HG03025 (cell line): Measurements from ENCODE around the gene MYL3.

ENCODE experiments used
- ATAC-seq: cut with Tn5 transposase; IDR thresholded peaks from one replicate; pipeline ENCODE4 v1.9.1; 2021; ENCODE audit warnings: mild to moderate bottlenecking, moderate library complexity; ENCODE audit not compliant: unreplicated experiment, low FRiP score

The MYL3 gene

GRCh38 chr3:46852334-46852720 is 10.9 kb downstream of the MYL3 start:
- ATAC-seq: no peak

- no peak for ATAC-seq
These were observed 11.6 kb downstream of the MYL3 start for GRCh38 chr3:46851364-46852333.

GRCh38 chr3:46850468-46850779 is 12.8 kb downstream of the MYL3 start:
- ATAC-seq: no peak

GRCh38 chr3:46849686-46850467 is 13.4 kb downstream of the MYL3 start:
- ATAC-seq: no peak

DNA sequence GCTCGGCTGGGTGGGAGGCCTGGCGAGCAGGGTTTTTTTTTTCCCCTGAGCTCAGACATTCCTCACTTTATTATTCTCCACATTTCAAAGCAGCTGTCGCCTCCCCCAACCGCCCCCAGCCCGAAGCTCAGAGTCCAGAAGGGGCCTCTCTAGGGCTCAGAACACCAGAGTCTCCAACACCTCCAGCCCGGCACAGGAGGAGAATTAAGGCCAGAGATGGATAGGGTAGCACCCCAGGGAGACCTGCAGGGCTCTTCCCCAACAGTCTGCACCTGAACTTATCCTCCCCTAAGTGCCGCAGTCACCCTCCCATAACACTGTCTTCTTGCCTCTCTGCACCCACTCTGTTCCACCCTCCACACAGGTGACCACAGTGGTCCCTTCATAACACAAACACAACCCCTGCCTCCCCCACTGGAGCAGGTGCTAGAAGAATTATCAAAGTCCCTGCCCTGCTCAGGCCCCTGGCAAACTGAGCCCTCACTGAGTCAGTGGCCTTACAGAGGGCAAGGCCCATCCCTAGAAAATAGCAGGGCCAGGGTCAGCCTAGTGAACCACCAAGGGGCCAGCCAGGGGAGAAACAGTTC is 14.1 kb downstream of the MYL3 start:
- ATAC-seq: no peak

DNA sequence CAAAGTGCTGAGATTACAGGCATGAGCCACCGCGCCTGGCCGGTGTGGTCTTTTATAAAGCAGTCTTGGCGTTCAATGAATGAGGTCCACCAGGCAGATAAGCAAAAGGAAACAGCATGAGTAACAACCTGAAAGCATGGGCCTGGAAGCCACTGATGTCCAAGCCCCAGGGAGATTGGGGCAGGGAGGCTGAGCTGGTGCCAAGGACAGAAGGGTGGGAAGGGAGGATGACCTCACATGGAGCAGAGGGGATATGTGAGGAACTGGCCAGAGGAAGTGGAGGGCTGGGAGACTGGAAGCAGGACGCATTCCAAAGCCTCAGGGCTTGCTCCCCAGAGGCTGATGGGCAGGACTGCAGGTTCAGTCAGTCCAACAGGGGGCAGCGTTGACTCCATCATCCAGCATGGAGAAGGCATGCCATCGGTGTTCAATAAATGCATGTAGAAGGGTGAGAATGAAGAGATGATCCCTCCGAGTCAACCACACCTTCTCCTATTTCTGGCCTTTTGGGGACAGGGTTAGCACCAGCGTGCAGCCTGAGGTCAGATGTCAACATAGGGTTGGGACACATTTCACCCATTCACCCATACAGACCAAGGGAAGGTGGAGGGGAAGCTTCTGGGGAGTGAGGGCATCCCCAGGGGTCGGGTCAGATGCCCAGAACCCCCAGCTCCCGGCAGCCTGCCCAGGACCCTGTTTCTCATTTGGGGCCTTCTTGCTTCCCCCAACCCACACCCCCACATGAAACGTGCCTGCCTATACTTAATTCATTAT is 14.8 kb downstream of the MYL3 start:
- ATAC-seq: no peak

GRCh38 chr3:46847744-46848143 is 15.5 kb downstream of the MYL3 start:
- ATAC-seq: no peak

GRCh38 chr3:46846624-46847542 is 16.4 kb downstream of the MYL3 start:
- no peak for ATAC-seq

DNA sequence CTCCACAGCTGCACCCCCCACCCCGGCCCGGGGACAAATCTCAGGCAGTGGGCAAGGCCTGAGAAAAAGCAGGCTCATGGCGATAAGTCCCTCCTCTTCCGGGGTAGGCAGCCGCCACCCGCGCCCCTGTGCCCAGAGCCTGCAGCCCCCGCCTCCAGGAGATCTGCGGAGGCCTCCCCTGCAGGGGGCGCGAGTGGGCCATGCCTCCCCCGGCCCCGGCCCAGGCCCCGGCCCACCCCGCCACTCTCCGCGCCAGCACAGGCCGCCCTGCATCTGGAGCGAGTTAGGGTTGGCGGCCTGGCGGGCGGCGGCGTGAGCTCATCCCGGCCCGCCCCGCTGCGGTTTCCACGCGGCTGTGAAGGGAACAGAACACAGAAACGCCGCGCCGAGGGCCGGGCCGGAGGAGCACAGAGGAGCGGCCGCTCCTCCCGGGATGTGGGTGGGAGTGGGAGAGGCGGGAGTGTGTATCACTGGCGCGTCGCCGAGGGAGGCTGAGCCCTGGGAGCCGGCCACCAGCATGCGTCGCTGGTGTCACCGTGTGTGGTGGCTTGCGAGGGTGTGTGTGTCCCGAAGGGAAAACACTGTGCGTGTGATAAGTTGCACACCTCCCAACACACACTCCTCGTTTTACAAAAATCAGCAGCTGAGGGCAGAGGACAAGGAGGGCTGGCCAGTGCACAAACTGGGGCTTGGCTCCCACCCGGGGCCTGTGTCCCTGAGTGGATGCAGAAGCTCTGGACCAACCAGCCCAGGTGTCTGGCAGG is 17.2 kb downstream of the MYL3 start:
- peak; percentile 61 for ATAC-seq

GRCh38 chr3:46845397-46845859 is 17.8 kb downstream of the MYL3 start:
- no peak for ATAC-seq

GRCh38 chr3:46844881-46845312 is 18.3 kb downstream of the MYL3 start:
- ATAC-seq: no peak

- ATAC-seq: no peak
These were observed 18.8 kb downstream of the MYL3 start for GRCh38 chr3:46844397-46844796.

DNA sequence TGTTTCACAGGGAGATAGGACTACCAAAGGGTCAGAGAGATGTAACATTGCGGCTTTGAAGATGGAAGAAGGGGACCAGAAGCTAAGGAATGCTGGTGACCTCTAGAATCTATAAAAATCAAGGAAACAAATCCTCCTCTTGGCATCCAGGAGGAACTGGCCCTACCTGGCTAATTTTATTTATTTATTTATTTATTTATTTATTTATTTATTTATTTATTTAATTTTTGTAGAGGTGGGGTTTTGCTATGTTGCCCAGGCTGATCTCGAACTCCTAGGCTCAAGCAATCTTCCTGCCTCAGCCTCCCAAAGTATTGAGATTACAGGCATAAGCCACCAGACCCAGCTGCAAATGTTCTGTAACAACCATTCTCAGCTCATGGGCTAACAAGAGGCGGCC is 19.7 kb downstream of the MYL3 start:
- ATAC-seq: no peak

GRCh38 chr3:46840491-46840890 is 22.8 kb downstream of the MYL3 start:
- no peak for ATAC-seq

- ATAC-seq: no peak
These were observed 24.9 kb downstream of the MYL3 start for GRCh38 chr3:46838301-46838700.

DNA sequence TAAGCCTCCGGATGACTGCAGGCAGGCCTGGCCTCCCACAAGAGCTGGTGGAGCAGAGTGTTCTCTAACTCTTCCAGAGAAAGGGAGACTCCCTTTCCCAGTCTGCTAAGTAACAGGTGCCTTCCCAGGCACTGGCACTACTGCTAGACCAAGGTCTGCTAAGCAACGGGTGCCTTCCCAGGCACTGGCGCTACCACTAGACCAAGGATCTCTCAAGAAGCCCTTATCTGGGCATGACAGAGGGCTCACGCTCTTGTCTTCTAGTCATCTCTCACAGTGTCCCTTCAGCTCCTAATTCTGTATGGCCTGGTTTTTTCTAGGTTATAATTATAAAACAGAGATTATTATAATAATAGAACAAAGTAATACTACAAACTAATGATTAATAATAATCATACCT is 27.8 kb downstream of the MYL3 start:
- ATAC-seq: no peak

- ATAC-seq: no peak
These were observed 28.2 kb downstream of the MYL3 start for GRCh38 chr3:46835054-46835453.
